Measurements from ENCODE around the gene GCN1. TPM values are rescaled to one million over a fixed set of nuclear protein-coding genes. Genes with fewer than 3 reads are reported as not detected.

GCN1 gene
- total RNA-seq, 1 donor from 2014 or later, result 155 TPM

- H3K9me3 Mint-ChIP-seq, result no peaks in the 10 kb centered on the region
- CTCF ChIA-PET, result no interaction called here
- ATAC-seq (ENCODE audit: low read depth) (no peak), DNase-seq (no peak)
- intact Hi-C loops (cut with micrococcal nuclease), result no loop called here
- POLR2A ChIA-PET, result interaction anchor here (0.7 kb wide), 1 partner anchor 19 kb away, joined by 5 read pairs; no protein-coding TSS in a partner anchor
- no peak overlapping the region for H3K4me3 Mint-ChIP-seq
- no peaks in the 10 kb centered on the region for H3K27me3 Mint-ChIP-seq
- peaks cover 94% of the 10 kb centered on the region for H3K36me3 Mint-ChIP-seq (ENCODE audit: low read depth)
- no peak overlapping the region for H3K27ac Mint-ChIP-seq
- TF ChIP-seq, protein P1, sequence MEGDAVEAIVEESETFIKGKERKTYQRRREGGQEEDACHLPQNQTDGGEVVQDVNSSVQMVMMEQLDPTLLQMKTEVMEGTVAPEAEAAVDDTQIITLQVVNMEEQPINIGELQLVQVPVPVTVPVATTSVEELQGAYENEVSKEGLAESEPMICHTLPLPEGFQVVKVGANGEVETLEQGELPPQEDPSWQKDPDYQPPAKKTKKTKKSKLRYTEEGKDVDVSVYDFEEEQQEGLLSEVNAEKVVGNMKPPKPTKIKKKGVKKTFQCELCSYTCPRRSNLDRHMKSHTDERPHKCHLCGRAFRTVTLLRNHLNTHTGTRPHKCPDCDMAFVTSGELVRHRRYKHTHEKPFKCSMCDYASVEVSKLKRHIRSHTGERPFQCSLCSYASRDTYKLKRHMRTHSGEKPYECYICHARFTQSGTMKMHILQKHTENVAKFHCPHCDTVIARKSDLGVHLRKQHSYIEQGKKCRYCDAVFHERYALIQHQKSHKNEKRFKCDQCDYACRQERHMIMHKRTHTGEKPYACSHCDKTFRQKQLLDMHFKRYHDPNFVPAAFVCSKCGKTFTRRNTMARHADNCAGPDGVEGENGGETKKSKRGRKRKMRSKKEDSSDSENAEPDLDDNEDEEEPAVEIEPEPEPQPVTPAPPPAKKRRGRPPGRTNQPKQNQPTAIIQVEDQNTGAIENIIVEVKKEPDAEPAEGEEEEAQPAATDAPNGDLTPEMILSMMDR (IDR thresholded peaks at IDR 0.05), result no peak
- H3K4me1 Mint-ChIP-seq, result no peaks in the 10 kb centered on the region
Observed at GRCh38 chr12:120139958-120140357, 54.6 kb downstream of the GCN1 start.

GRCh38 chr12:120138366-120138765 lies 56.1 kb downstream of the GCN1 start:
- intact Hi-C loops (cut with micrococcal nuclease), result no loop called here
- peaks cover 94% of the 10 kb centered on the region for H3K36me3 Mint-ChIP-seq (ENCODE audit: low read depth)
- CTCF ChIA-PET, result no interaction called here

DNA sequence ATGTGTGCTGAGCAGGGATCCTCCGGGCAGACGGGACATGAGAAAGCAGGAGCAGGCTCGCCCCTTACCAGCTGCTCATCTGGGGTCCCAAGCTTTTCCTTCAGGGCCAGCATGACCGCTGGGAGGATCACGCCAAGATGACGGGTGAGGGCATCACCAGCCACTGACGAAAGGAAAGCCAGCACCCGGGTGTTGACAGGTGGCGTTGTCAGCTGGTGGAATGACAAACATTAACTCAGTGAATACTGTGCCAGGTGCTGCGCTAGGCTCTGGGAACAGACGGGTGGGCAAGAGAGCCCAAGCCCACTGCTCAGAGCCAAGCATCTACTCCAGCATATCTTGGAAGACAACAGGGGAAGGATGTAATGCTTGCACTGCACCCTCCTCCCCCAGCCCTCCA lies 56.7 kb downstream of the GCN1 start:
- intact Hi-C loops (cut with micrococcal nuclease), result no loop called here
- ChIA-PET CTCF (no interaction called here), POLR2A (no interaction called here)
- TF ChIP-seq, protein P1 (IDR thresholded peaks at IDR 0.05), result no peak
- H3K9me3 Mint-ChIP-seq, result no peaks in the 10 kb centered on the region
- H3K4me3 Mint-ChIP-seq, result no peak overlapping the region
- H3K36me3 Mint-ChIP-seq (ENCODE audit: low read depth), result peaks cover 95% of the 10 kb centered on the region
- H3K27ac Mint-ChIP-seq, result no peak overlapping the region
- no peaks in the 10 kb centered on the region for H3K27me3 Mint-ChIP-seq
- DNase-seq (no peak), ATAC-seq (ENCODE audit: low read depth) (no peak)
- H3K4me1 Mint-ChIP-seq, result peaks cover 14% of the 10 kb centered on the region

More at GRCh38 chr12:120138366-120138765, 56.1 kb downstream of the GCN1 start:
- peaks cover 8% of the 10 kb centered on the region for H3K4me1 Mint-ChIP-seq
- POLR2A ChIA-PET, result interaction anchor here (0.6 kb wide), 1 partner anchor 153 kb away, joined by 6 read pairs; the partner anchor contains the start of gene RNU4-2
- no peak overlapping the region for H3K27ac Mint-ChIP-seq
- TF ChIP-seq, protein P1 (IDR thresholded peaks at IDR 0.05), result no peak
- H3K9me3 Mint-ChIP-seq, result no peaks in the 10 kb centered on the region
- DNase-seq, result no peak
- no peaks in the 10 kb centered on the region for H3K27me3 Mint-ChIP-seq
- no peak overlapping the region for H3K4me3 Mint-ChIP-seq
- ATAC-seq (ENCODE audit: low read depth), result no peak

DNA sequence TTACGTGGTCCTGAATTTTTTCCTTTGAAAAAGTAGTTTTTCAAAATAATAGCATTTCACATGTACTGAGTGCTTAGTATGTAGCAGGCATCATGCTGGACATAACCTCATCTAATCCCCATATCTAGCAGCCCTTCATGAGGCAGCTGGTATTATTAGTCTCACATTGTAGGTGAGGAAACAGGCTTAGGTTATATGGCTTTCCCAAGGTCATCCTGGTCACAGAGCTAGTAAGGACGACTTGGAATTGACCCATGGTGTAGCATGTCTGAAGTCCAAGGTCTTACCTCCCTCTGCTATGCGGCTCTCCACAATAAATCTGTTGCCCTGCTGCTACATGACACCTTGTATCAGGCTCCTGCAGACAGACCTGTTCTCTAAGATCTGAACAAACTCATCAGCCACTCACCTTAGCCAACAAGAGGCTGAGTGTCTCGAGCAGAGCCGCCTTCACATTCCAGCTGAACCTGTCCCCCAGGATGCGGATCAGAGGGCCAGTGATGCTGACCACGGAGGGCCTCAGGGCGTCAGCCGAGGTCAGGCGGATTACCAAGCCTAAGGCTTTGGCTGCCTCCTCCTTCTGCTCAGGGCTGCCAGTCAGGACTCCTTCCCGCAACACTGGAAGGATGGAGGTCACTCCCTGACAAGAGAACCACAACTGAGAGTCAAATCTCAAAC lies 58.3 kb downstream of the GCN1 start:
- Mint-ChIP-seq H3K27ac (no peak overlapping the region), H3K27me3 (no peaks in the 10 kb centered on the region), H3K36me3 (ENCODE audit: low read depth) (peaks cover 94% of the 10 kb centered on the region), H3K4me1 (peaks cover 27% of the 10 kb centered on the region), H3K4me3 (no peak overlapping the region), H3K9me3 (no peaks in the 10 kb centered on the region)
- CTCF ChIA-PET, result no interaction called here
- DNase-seq, result no peak
- POLR2A ChIA-PET, result no interaction called here
- ATAC-seq (ENCODE audit: low read depth), result no peak
- TF ChIP-seq, protein P1 (IDR thresholded peaks at IDR 0.05), result no peak
- intact Hi-C loops (cut with micrococcal nuclease), result no loop called here

GRCh38 chr12:120134307-120134980 lies 60.1 kb downstream of the GCN1 start:
- intact Hi-C loops (cut with micrococcal nuclease), result no loop called here
- H3K27ac Mint-ChIP-seq, result no peak overlapping the region
- ATAC-seq (ENCODE audit: low read depth), result no peak
- no peak for DNase-seq
- no peaks in the 10 kb centered on the region for H3K9me3 Mint-ChIP-seq
- CTCF ChIA-PET, result no interaction called here
- POLR2A ChIA-PET, result interaction anchor here (0.6 to 3.2 kb wide), 2 partner anchors 15 to 16 kb away, joined by 3 to 21 read pairs; no protein-coding TSS in a partner anchor
- TF ChIP-seq, protein P1 (IDR thresholded peaks at IDR 0.05), result no peak
- H3K4me1 Mint-ChIP-seq, result peaks cover 28% of the 10 kb centered on the region
- no peak overlapping the region for H3K4me3 Mint-ChIP-seq
- no peaks in the 10 kb centered on the region for H3K27me3 Mint-ChIP-seq
- H3K36me3 Mint-ChIP-seq (ENCODE audit: low read depth), result peaks cover 93% of the 10 kb centered on the region
